D341Med (cell line): ENCODE data around the gene GALM.
"Not testable (repeated sequence)": the region's sequence is repeated elsewhere in the genome, so short reads cannot be mapped to it uniquely, and the experiment has no call there.

Source experiments
- DNase-seq: peaks from one replicate; pipeline ENCODE4 v3.0.0; 2012; ENCODE audit warnings: low spot score

GALM gene

DNA sequence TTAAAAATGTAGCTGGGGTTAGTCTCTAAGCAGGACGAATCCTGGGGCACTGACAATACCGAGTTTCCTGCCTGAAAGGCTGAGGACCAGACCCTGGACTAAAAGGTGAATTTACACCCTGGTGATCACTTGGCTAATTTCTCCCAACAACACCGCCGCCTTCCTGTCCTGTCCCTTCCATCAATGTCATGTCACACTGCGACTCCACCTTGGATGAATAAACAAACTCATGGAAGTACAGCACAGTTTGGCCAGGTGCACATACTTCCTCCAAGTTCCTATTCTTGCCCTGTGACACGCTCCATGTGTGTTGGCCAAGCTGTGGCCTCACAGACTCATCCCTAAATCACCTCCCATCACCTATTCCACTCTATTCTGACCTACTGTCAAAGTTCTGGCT, 15.9 kb upstream of the GALM start:
- no peak for DNase-seq

DNA sequence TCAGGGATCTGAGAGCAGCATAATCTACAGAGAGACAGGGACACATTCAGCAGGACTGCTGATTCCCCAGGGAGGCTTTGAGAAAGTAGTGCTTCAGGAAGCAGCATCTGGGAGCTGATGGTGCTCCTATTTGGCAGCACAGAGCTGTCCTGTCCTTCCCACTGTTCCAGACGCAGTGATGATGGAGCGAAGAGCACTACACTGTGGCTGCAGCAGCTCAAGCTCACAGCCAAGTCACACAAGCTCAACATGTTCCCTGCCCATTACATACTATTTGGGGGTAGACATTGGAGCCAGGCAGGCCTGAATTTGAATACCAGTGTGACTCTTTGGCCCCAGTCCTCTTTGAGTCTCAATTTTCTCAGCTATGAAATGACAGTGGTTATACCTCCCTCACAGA, 15.2 kb upstream of the GALM start:
- no peak for DNase-seq

- DNase-seq, result no peak
Observed at GRCh38 chr2:38652431-38653273, 13.3 kb upstream of the GALM start.

- DNase-seq, result no peak
Observed at GRCh38 chr2:38653380-38653714, 12.6 kb upstream of the GALM start.

GRCh38 chr2:38653715-38654527, 12.0 kb upstream of the GALM start:
- DNase-seq, result no peak

GRCh38 chr2:38654528-38655381, 11.2 kb upstream of the GALM start:
- no peak for DNase-seq

DNA sequence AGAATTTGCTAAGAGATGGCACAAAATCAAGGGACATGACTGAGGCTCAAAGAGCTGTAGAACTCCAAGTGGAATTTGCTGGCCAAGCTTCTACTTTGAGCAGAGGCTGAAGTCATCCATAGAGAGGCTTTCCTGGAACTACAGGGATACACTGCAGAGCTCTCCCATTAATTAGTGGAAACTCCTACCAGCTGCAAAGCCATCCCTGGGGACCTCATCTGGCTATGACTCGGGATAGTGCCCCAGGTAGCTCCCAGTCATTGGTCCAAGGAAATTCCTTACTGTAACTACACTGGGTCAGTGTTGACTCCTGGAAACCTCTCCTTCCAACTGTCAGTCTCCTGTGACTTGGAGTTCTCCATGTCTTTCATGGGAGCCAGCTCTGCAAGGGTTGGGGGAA, 10.5 kb upstream of the GALM start:
- DNase-seq, result no peak

GRCh38 chr2:38656866-38657480, 8.9 kb upstream of the GALM start:
- DNase-seq, result no peak

GRCh38 chr2:38658613-38659012, 7.3 kb upstream of the GALM start:
- DNase-seq, result no peak

DNA sequence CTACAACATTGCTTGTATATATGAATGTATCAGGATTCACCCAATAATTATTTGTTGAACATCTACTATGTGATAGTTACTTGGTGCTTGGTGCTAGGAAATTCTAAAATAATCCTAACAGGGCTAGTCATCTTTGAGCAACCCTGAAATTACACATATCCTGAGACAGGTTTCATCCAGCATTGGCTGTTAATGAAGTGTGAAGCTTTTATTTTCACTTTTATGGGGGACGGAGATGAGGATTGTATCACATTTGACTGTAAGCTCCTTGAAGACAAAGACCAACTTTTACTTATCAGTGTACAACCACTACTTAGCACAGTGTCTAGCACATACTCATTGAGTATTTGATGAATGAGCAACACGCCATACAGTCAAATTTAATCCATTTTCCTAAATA, 6.8 kb upstream of the GALM start:
- DNase-seq, result no peak

- DNase-seq, result no peak
Observed at GRCh38 chr2:38660282-38660681, 5.6 kb upstream of the GALM start.

GRCh38 chr2:38661306-38661705, 4.6 kb upstream of the GALM start:
- DNase-seq, result no peak

GRCh38 chr2:38666556-38666910, 619 bp downstream of the GALM start:
- DNase-seq, result no peak

DNA sequence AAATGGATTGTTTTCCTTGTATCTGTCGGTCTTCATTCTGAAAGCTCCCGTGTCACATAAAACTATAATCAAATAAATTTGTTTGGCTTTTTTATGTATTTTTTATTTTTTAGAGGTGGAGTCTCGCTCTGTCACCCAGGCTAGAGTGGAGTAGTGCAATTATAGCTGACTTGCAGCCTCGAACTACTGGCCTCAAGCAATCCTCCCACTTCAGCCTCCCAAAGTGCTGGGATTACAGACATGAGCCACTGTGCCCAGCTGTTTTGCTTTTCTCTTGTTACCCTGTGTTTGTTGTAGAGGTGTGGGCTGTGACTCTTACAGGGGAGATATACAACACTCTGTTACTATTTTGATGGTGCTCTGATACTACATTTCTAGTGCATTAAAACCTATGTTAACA, 2.2 kb downstream of the GALM start:
- no peak for DNase-seq

GRCh38 chr2:38668779-38669479, 3.0 kb downstream of the GALM start:
- no peak for DNase-seq

GRCh38 chr2:38671303-38671702, 5.4 kb downstream of the GALM start:
- no peak for DNase-seq

DNA sequence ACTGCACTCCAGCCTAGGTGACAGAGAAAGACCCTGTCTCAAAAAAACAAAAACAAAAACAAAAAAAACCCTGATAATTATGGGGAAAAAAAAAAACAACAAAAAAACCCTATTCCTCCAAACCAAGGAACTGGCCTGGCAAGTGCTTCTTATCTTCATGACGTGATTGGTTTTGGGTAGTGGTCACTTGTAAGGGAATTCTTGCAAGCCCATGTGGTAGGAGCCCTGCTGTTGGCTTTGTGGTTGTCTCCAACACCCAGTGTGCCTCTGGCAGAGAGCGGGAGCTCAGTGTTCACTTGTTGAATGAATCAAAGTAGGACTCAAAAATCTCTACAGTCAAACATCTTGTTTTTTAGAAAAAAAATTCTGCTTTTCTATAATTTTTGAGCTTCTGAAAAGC, 6.0 kb downstream of the GALM start:
- no peak for DNase-seq

GRCh38 chr2:38672445-38673391, 6.8 kb downstream of the GALM start:
- no peak for DNase-seq

DNA sequence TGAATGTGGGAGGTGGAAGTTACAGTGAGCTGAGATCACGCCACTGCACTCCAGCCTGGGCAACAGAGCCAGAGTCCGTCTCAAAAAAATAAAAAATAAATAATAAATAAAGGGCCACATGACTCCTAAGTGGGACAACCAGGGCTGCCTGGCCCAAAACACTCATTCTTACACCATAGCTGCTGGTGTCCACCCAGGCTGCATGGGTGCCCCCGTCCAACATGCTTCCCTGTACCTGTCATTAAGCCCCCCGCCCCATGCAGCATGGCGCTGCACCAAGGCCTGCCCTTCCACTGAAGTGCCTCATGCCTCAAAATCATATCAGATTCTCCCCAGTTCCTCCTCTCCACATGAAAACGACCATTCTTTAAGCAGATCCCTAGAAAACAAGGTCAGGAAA, 10.8 kb downstream of the GALM start:
- no peak for DNase-seq

DNA sequence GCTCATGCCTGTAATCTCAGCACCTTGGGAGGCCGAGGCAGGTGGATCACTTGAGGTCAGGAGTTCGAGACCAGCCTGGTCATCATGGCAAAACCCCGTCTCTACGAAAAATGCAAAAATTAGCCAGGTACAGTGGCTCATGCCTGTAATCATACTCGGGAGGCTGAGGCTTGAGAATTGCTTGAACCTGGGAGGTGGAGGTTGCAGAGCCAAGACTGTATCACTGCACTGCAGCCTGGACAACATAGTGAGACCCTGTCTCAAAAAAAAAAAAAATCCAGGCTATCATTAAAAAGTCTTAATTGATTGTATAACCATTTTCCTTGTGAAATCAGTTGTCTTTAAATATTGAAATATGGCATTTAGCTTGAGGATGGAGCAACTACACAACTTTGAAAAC, 15.0 kb downstream of the GALM start:
- not testable (repeated sequence) for DNase-seq
